HTERT RPE-1 (cell line): ENCODE results near the gene SLC9A3.

ENCODE experiments used
- in situ Hi-C: fragments of 300-500 bp; cut with MboI; formaldehyde crosslinking; loops from 4 replicates; pipeline ENCODE4 v1.14.3; 2020; ENCODE audit warnings: low sequenced_read_pairs

The SLC9A3 gene

GRCh38 chr5:448061-448765 is 76.0 kb downstream of the SLC9A3 start:
- in situ Hi-C loops = no loop called here

- in situ Hi-C loops = no loop called here
Observed at GRCh38 chr5:447501-447900, 76.7 kb downstream of the SLC9A3 start.

GRCh38 chr5:446883-447263 is 77.4 kb downstream of the SLC9A3 start:
- in situ Hi-C loops = no loop called here

GRCh38 chr5:446066-446882 is 78.0 kb downstream of the SLC9A3 start:
- in situ Hi-C loops = no loop called here

- in situ Hi-C loops = no loop called here
Observed at GRCh38 chr5:445591-445990, 78.7 kb downstream of the SLC9A3 start.

- in situ Hi-C loops = no loop called here
Observed at GRCh38 chr5:444226-444625, 80.0 kb downstream of the SLC9A3 start.

GRCh38 chr5:443239-444151 is 80.8 kb downstream of the SLC9A3 start:
- in situ Hi-C loops = no loop called here

- in situ Hi-C loops = no loop called here
Observed at GRCh38 chr5:442335-443238, 81.7 kb downstream of the SLC9A3 start, which contains the start of gene EXOC3. TSS of gene EXOC3 (plus strand) at chr5:443176. CDS start at chr5:446206, 3,030 bp downstream.

- in situ Hi-C loops = no loop called here
Observed at GRCh38 chr5:441996-442334, 82.3 kb downstream of the SLC9A3 start.

GRCh38 chr5:440401-441201 is 83.6 kb downstream of the SLC9A3 start:
- in situ Hi-C loops = no loop called here

- in situ Hi-C loops = no loop called here
Observed at GRCh38 chr5:439636-440035, 84.6 kb downstream of the SLC9A3 start.

GRCh38 chr5:439181-439580 is 85.1 kb downstream of the SLC9A3 start:
- in situ Hi-C loops = no loop called here

GRCh38 chr5:438481-438981 is 85.7 kb downstream of the SLC9A3 start:
- in situ Hi-C loops = no loop called here

GRCh38 chr5:437281-437771 is 86.9 kb downstream of the SLC9A3 start:
- in situ Hi-C loops = no loop called here

GRCh38 chr5:436641-436975 is 87.6 kb downstream of the SLC9A3 start:
- in situ Hi-C loops = no loop called here

- in situ Hi-C loops = no loop called here
Observed at GRCh38 chr5:435961-436640, 88.1 kb downstream of the SLC9A3 start.

- in situ Hi-C loops = no loop called here
Observed at GRCh38 chr5:435156-435790, 89.0 kb downstream of the SLC9A3 start.

GRCh38 chr5:434443-435146 is 89.7 kb downstream of the SLC9A3 start:
- in situ Hi-C loops = no loop called here
